Hepatocyte (in vitro differentiated cells): ENCODE results near the gene C10orf95.

ENCODE experiments used
- EZH2 ChIP-seq: fragments of 200-600 bp; sonication (generic); IDR thresholded peaks from 2 replicates; pipeline ENCODE4 v1.6.1; 2016; ENCODE audit warnings: antibody characterized with exemption, mild to moderate bottlenecking, borderline replicate concordance
- EZH2phosphoT487 ChIP-seq: fragments of 200-600 bp; sonication (generic); IDR thresholded peaks from one replicate; pipeline ENCODE4 v1.6.1; 2018; ENCODE audit warnings: antibody characterized with exemption, mild to moderate bottlenecking, low read depth, moderate library complexity; ENCODE audit not compliant: unreplicated experiment, severe bottlenecking
- TF ChIP-seq, protein P1 (sequence below): fragments of 200-600 bp; sonication (generic); IDR thresholded peaks from 2 replicates; pipeline ENCODE4 v1.5.1; 2016; ENCODE audit warnings: antibody characterized with exemption, mild to moderate bottlenecking; ENCODE audit not compliant: poor library complexity

DNA sequence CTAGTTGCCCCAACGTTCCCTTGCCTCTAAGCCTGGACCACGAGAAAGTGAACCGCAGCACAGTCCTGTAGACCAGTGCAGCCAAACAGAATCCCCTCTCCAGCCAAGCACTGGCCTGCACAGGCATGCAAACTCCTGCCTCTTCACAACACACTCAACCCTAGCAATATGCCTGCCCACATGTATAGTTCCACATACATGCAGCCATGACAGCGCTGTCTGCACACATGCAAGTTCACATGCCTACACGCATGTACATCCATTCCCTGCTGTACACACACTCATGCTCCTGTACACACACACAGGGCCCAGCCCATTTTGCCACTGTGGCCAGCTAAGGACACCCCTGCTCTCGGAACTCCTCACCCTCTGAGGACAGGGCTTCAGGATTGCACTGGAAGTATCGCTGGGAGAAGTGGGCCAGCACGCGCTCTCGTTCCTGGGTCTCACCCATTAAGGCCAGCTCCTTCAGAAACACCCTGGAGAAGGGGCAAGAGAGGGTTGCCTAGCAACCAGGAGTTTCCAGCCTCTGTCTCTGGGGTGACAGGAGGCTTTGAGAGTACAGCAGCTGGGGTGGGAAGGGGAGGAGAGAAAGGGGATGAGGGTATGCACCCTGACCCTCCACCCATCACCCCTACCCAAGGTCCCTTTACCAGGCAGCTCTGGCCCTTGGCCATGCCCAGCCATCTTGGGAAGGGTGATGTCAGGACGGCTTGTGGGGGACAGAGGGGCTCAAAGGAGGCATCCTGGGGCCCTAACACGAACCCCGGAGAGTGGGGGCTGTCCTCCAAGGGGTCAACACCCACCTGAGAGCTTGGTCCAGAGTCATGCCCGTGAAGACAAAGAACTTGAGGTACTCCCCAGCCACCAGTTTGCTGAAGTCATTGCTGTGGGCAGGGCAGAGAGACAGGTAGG is 39.7 kb downstream of the C10orf95 start:
- TF ChIP-seq, protein P1, sequence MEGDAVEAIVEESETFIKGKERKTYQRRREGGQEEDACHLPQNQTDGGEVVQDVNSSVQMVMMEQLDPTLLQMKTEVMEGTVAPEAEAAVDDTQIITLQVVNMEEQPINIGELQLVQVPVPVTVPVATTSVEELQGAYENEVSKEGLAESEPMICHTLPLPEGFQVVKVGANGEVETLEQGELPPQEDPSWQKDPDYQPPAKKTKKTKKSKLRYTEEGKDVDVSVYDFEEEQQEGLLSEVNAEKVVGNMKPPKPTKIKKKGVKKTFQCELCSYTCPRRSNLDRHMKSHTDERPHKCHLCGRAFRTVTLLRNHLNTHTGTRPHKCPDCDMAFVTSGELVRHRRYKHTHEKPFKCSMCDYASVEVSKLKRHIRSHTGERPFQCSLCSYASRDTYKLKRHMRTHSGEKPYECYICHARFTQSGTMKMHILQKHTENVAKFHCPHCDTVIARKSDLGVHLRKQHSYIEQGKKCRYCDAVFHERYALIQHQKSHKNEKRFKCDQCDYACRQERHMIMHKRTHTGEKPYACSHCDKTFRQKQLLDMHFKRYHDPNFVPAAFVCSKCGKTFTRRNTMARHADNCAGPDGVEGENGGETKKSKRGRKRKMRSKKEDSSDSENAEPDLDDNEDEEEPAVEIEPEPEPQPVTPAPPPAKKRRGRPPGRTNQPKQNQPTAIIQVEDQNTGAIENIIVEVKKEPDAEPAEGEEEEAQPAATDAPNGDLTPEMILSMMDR, result no peak
- TF ChIP-seq EZH2phosphoT487 (no peak), EZH2 (no peak)
